DOHH2 (cell line): Measurements from ENCODE around the gene CCDC152.

Experiments
- EZH2phosphoT487 ChIP-seq: fragments of 200-600 bp; sonication (generic); IDR thresholded peaks from 2 replicates; pipeline ENCODE4 v1.6.1; 2017; ENCODE audit warnings: borderline replicate concordance, mild to moderate bottlenecking, antibody characterized with exemption, low read length, moderate library complexity, mixed read lengths
- TF ChIP-seq, protein P1 (sequence below): fragments of 200-600 bp; sonication (generic); IDR thresholded peaks from one replicate; pipeline ENCODE4 v1.5.1; 2014; ENCODE audit warnings: antibody characterized with exemption, mild to moderate bottlenecking, low read depth, low read length; ENCODE audit not compliant: poor library complexity, severe bottlenecking

DNA sequence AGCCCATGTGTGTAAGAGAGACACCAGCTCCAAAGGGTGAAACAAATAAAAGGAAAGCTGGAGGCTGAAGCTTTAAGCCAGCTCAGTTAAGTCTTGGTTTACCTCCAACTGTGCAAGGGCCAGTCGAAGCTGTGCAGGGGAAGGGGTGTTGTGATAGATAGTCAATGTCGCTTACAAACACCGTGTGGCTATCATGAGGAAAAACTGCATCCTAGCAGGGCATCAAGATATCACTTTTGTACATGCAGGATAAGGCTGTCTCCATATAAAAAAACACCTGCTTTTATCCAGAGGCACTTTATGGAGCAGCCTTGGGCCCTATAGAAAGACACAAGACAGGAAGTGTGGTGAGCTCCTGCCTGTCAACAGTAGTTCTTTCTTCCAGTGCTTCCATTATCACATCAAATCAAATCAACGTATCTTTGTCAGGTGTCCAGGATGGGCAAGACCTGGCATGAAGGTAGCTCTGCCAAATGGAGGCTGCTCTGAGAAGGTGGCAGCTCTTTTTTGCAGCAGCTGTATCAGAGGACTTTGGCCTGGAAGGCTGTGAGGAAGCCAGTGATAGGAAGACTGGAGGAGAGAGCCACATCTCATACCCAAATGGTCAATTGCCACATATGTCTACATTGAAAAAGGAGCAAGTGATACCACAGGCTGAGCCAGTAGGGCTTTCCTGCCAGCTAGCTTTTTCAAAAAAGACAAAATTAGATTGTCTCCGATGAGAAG lies 84.4 kb downstream of the CCDC152 start:
- TF ChIP-seq, protein P1, sequence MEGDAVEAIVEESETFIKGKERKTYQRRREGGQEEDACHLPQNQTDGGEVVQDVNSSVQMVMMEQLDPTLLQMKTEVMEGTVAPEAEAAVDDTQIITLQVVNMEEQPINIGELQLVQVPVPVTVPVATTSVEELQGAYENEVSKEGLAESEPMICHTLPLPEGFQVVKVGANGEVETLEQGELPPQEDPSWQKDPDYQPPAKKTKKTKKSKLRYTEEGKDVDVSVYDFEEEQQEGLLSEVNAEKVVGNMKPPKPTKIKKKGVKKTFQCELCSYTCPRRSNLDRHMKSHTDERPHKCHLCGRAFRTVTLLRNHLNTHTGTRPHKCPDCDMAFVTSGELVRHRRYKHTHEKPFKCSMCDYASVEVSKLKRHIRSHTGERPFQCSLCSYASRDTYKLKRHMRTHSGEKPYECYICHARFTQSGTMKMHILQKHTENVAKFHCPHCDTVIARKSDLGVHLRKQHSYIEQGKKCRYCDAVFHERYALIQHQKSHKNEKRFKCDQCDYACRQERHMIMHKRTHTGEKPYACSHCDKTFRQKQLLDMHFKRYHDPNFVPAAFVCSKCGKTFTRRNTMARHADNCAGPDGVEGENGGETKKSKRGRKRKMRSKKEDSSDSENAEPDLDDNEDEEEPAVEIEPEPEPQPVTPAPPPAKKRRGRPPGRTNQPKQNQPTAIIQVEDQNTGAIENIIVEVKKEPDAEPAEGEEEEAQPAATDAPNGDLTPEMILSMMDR: no peak
- TF ChIP-seq EZH2phosphoT487: no peak
